Parathyroid adenoma (tissue), 2 donors: ENCODE results near the gene CFAP157.

ENCODE experiments used
- H2AFZ ChIP-seq: fragments of 300-600 bp; sonication (generic); one replicate; pipeline ENCODE4 v1.7.0; 2017; ENCODE audit warnings: antibody characterized with exemption, mild to moderate bottlenecking
- H3K27ac ChIP-seq: fragments of 300-600 bp; sonication (generic); one replicate; pipeline ENCODE4 v1.7.0; 2017
- H3K27me3 ChIP-seq: fragments of 300-600 bp; sonication (generic); one replicate; pipeline ENCODE4 v1.7.0; 2017; ENCODE audit warnings: low read length; ENCODE audit not compliant: control insufficient read depth, insufficient read depth
- H3K36me3 ChIP-seq: fragments of 300-600 bp; sonication (generic); one replicate; pipeline ENCODE4 v1.7.0; 2017; ENCODE audit warnings: low read length; ENCODE audit not compliant: control insufficient read depth, insufficient read depth
- H3K4me1 ChIP-seq: fragments of 300-600 bp; sonication (generic); one replicate; pipeline ENCODE4 v1.7.0; 2017; ENCODE audit warnings: control low read depth
- H3K4me2 ChIP-seq: fragments of 300-600 bp; sonication (generic); one replicate; pipeline ENCODE4 v1.7.0; 2017; ENCODE audit warnings: low read length
- H3K4me3 ChIP-seq: fragments of 300-600 bp; sonication (generic); one replicate; pipeline ENCODE4 v1.7.0; 2017; ENCODE audit warnings: low read depth, low read length
- H3K79me2 ChIP-seq: fragments of 300-600 bp; sonication (generic); one replicate; pipeline ENCODE4 v1.7.0; 2017; ENCODE audit warnings: control low read depth
- H3K9ac ChIP-seq: fragments of 300-600 bp; sonication (generic); one replicate; pipeline ENCODE4 v1.7.0; 2017; ENCODE audit warnings: mild to moderate bottlenecking
- H3K9me3 ChIP-seq: fragments of 300-600 bp; sonication (generic); one replicate; pipeline ENCODE4 v1.7.0; 2017; ENCODE audit warnings: low read length; ENCODE audit not compliant: control insufficient read depth
- TF ChIP-seq, protein P1 (sequence below): fragments of 300-600 bp; sonication (generic); IDR thresholded peaks from one replicate; pipeline ENCODE4 v1.7.0; 2017; ENCODE audit warnings: antibody characterized with exemption, mild to moderate bottlenecking
- donor health status: primary hyperparathyroidism.

Gene CFAP157

DNA sequence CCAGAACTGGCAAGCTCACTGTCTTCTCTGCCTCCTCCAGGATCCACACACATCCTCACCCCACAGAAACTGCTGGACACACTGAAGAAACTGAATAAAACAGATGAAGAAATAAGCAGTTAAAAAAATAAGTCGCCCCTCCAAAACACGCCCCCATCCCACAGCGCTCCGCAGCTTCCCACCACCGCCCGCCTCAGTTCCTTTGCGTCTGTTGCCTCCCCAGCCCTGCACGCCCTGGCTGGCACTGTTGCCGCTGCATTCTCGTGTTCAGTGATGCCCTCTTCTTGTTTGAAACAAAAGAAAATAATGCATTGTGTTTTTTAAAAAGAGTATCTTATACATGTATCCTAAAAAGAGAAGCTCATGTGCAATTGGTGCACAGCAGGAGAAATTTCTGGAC, 16.1 kb upstream of the CFAP157 start:
- H3K27ac ChIP-seq, result no peak overlapping the region
- H3K27me3 ChIP-seq, result no peaks in the 10 kb centered on the region
- H3K9me3 ChIP-seq, result no peaks in the 10 kb centered on the region
- H3K4me1 ChIP-seq, result no peaks in the 10 kb centered on the region
- no peaks in the 10 kb centered on the region for H3K79me2 ChIP-seq
- H3K9ac ChIP-seq, result no peak overlapping the region
- H3K4me2 ChIP-seq, result no peak overlapping the region
- H2AFZ ChIP-seq, result no peak overlapping the region
- no peak overlapping the region for H3K4me3 ChIP-seq
- TF ChIP-seq, protein P1, sequence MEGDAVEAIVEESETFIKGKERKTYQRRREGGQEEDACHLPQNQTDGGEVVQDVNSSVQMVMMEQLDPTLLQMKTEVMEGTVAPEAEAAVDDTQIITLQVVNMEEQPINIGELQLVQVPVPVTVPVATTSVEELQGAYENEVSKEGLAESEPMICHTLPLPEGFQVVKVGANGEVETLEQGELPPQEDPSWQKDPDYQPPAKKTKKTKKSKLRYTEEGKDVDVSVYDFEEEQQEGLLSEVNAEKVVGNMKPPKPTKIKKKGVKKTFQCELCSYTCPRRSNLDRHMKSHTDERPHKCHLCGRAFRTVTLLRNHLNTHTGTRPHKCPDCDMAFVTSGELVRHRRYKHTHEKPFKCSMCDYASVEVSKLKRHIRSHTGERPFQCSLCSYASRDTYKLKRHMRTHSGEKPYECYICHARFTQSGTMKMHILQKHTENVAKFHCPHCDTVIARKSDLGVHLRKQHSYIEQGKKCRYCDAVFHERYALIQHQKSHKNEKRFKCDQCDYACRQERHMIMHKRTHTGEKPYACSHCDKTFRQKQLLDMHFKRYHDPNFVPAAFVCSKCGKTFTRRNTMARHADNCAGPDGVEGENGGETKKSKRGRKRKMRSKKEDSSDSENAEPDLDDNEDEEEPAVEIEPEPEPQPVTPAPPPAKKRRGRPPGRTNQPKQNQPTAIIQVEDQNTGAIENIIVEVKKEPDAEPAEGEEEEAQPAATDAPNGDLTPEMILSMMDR, result no peak
- no peaks in the 10 kb centered on the region for H3K36me3 ChIP-seq

DNA sequence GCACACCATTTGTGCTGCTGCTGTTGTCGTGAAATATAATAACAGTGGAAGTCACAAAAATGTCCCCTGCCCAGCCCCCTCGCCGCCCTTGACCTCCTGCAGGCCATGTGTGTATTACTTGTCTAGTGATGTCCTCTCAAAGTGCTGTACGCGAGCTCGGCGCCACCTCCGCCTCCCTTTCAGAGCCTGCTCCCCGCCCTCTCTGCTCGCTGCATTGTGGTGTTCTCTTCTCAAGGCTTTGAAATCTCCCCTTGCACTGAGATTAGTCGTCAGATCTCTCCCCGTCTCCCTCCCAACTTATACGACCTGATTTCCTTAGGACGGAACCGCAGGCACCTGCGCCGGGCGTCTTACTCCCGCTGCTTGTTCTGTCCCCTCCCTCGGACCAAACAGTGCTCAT, 14.7 kb upstream of the CFAP157 start:
- no peaks in the 10 kb centered on the region for H3K9me3 ChIP-seq
- H3K27ac ChIP-seq, result no peak overlapping the region
- H3K79me2 ChIP-seq, result no peaks in the 10 kb centered on the region
- no peak overlapping the region for H2AFZ ChIP-seq
- H3K9ac ChIP-seq, result no peak overlapping the region
- no peaks in the 10 kb centered on the region for H3K4me1 ChIP-seq
- H3K27me3 ChIP-seq, result no peaks in the 10 kb centered on the region
- H3K36me3 ChIP-seq, result no peaks in the 10 kb centered on the region
- no peak overlapping the region for H3K4me3 ChIP-seq
- H3K4me2 ChIP-seq, result no peak overlapping the region
- TF ChIP-seq, protein P1, result no peak

DNA sequence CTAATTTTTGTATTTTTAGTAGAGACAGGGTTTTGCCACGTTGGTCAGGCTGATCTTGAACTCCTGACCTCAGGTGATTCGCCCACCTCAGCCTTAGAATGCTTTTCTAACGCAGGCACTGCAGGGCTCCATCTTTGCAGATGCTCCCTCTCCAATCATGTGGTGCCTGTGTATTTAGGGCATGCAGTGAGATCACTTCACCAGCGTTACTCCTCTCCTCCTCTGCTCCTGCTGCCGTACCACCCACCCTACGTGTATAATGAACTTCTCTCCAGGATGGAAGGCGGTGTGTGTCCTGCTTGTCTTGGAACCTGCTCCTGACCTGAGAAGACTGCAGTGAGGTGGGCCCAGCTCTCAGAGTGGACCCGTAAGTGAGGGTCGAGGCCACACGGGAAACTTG, 13.6 kb upstream of the CFAP157 start:
- H3K27me3 ChIP-seq, result no peaks in the 10 kb centered on the region
- no peak overlapping the region for H3K27ac ChIP-seq
- no peak overlapping the region for H3K9ac ChIP-seq
- H3K4me1 ChIP-seq, result no peaks in the 10 kb centered on the region
- no peak overlapping the region for H2AFZ ChIP-seq
- H3K4me2 ChIP-seq, result no peak overlapping the region
- H3K4me3 ChIP-seq, result no peak overlapping the region
- TF ChIP-seq, protein P1, result no peak
- H3K36me3 ChIP-seq, result no peaks in the 10 kb centered on the region
- H3K9me3 ChIP-seq, result no peaks in the 10 kb centered on the region
- no peaks in the 10 kb centered on the region for H3K79me2 ChIP-seq

DNA sequence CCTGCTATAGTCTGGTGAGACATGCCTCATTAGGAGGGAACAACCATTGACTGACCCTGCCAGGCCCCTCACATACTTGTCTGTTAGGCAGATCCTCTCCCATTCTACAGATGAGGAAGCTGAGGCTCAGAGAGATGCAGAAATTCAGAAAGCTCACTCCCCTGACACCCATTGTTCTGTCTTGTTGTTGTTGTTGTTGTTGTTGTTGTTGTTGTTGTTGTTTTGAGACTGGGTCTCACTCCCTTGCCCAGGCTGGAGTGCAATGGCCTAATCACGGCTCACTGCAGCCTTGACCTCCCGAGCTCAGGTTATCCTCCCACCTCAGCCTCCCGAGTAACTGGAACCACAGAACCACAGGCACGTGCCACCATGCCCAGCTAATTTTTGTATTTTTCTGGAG, 13.1 kb upstream of the CFAP157 start:
- TF ChIP-seq, protein P1, result no peak
- H3K27ac ChIP-seq, result no peak overlapping the region

DNA sequence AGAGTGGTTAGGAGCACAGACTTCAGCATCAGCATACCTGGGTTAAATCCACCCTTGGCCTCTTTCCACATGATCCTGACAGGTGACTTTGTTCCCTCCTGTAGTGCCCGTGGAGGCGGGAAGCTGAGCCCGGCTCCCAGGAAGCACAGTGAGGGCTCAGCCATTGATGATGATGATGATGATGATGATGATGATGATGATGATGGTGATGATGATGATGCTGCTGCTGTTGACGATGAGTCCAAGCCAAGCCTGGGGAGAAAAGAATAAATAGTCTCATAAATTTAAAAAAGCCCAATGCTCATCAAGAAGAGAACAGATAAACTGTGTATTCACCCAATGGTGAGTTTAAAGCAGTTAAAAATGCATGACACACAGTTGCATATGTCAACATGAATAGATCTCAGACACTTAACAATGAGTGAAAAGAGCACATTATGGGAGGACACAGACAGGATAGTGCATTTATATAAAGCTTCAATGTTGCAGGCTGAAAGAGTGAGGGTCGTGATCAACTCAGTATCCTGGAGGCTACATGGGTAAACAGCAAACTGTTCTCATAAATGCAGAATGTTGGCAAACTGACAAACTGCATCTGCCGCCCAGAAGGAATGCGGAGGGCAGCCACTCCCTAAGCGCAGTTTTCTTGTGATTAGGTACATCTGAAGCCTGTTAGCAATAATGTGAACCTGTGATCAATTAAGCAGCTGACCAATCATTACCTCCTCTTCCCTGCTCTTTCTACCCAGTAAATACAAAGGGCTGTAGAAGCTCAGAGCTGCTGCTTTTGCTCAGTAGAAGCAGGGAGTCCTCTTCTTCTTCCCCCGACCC, 11.7 kb upstream of the CFAP157 start:
- no peaks in the 10 kb centered on the region for H3K4me1 ChIP-seq
- no peaks in the 10 kb centered on the region for H3K27me3 ChIP-seq
- no peak overlapping the region for H3K9ac ChIP-seq
- H3K27ac ChIP-seq, result no peak overlapping the region
- no peaks in the 10 kb centered on the region for H3K9me3 ChIP-seq
- TF ChIP-seq, protein P1, result no peak
- no peaks in the 10 kb centered on the region for H3K36me3 ChIP-seq
- H2AFZ ChIP-seq, result no peak overlapping the region
- H3K4me2 ChIP-seq, result no peak overlapping the region
- H3K4me3 ChIP-seq, result no peak overlapping the region
- H3K79me2 ChIP-seq, result no peaks in the 10 kb centered on the region

More for the DNA sequence above, 13.1 kb upstream of the CFAP157 start:
- Histone ChIP-seq H3K4me2 (no peak overlapping the region), H3K36me3 (no peaks in the 10 kb centered on the region), H3K9ac (no peak overlapping the region), H3K79me2 (no peaks in the 10 kb centered on the region), H3K9me3 (no peaks in the 10 kb centered on the region), H2AFZ (no peak overlapping the region), H3K4me1 (no peaks in the 10 kb centered on the region), H3K4me3 (no peak overlapping the region), H3K27me3 (no peaks in the 10 kb centered on the region)
